Activated T-helper 17 cell treated with anti-CD3 and anti-CD28 coated beads, Interleukin-2, amount 50 U/mL, for 72 hours (primary cell): ENCODE measurements around the gene ERC2. TPM values are rescaled to one million over a fixed set of nuclear protein-coding genes. Genes with fewer than 3 reads are reported as not detected.

ENCODE experiments used
- ATAC-seq: fragments of 150-1000 bp; cut with Tn5 transposase; replicated peaks from 2 replicates; pipeline ENCODE4 v1.10.0; 2021; ENCODE audit warnings: mild to moderate bottlenecking, moderate library complexity
- H3K27ac Mint-ChIP-seq: one replicate; pipeline ENCODE4 v1.8.0; 2022; ENCODE audit warnings: mixed read lengths
- H3K27me3 Mint-ChIP-seq: one replicate; pipeline ENCODE4 v1.8.0; 2022; ENCODE audit warnings: mixed read lengths
- H3K36me3 Mint-ChIP-seq: one replicate; pipeline ENCODE4 v1.8.0; 2022; ENCODE audit warnings: low read depth, mild to moderate bottlenecking, mixed read lengths
- H3K4me1 Mint-ChIP-seq: one replicate; pipeline ENCODE4 v1.8.0; 2022; ENCODE audit warnings: mixed read lengths
- H3K4me3 Mint-ChIP-seq: one replicate; pipeline ENCODE4 v1.8.0; 2022; ENCODE audit warnings: mild to moderate bottlenecking, mixed read lengths
- H3K9me3 Mint-ChIP-seq: one replicate; pipeline ENCODE4 v1.8.0; 2022; ENCODE audit warnings: mixed read lengths
- total RNA-seq, 2 donors: library from RNA; stranded (reverse); gene quantifications; one replicate each; pipeline ENCODE4 v1.2.3, GENCODE V29; 2022

Gene ERC2
- total RNA-seq, 2 donors from 2014 or later, result not detected

DNA sequence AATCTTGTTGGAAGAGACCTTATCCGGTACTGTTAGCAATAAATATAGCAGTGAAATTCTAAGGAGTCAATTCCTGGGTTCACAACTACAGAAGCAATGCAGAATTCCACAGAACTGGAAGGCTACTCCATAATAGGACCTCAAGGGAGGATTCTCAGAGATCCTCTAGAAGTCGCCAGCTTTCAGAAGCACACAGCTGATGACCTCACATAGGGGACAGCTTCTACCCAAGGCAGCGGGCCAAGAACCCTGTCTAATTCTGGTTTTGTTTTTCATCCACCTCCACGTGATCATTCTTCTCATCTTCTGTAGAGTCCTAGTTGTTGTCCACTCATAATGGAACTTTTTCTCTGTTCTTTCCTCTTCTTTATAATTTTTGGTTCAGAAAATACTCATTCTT is 99.4 kb downstream of the ERC2 start:
- Mint-ChIP-seq H3K27ac (no peak overlapping the region), H3K36me3 (no peaks in the 10 kb centered on the region), H3K4me1 (no peaks in the 10 kb centered on the region), H3K27me3 (peaks cover 3% of the 10 kb centered on the region), H3K4me3 (no peak overlapping the region), H3K9me3 (no peaks in the 10 kb centered on the region)
- no peak for ATAC-seq

DNA sequence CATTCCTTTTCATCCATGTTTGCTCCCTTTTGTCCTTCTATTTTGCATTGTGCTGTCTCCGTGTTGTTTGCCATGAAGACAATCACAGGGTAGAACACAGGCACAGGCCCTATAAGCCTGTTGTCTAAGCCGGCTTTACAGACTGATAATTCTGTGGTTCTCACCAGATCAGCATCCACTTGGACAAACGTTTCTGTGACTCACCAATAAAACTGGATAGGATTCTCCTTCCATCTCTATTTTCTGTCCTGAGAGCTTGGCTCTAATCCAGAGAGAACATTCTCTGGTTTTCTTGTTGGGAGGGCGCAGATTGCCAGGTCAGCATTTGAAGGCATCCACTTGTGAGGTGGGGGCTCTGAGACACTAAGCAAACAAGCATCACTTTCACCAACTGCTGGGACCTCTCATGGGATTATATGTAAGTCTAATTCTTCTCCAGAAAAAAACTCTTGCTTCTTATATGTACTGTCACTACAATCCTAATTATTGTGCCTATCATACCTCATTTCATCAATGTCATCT is 101.6 kb downstream of the ERC2 start:
- no peaks in the 10 kb centered on the region for H3K9me3 Mint-ChIP-seq

DNA sequence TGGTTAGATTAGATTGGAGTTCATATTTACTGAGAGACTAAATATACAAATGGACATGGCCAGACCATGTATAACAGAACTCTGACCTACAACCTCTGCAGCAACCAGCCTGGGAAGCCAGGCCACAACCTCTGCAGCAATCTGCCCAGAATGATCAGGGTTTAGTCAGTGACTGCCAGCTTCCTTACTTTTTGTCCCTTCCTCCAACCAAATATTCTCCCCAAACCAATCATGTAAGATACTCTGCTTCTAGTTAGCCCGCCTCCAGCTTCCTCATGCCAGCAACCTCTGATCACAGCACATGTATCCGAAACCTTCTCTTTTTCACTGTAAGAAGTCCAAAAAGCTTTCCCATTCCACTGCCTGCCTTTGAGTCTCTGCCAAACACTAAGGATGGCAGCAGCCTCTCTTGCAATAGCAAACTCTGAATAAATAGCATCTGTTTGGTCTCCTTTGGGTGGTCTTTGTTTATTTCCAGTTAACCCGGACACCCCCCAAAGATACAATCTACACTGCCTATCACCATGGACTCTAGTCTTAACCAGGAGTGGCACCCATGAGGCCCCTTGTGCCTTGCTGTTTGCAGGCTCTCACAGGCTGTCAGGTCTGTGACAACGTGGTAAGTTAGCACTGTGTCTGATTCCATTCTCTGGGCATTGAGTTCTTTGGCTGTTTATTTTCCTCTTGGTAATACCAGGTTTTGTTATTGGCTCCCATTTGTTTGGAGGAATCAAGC is 102.2 kb downstream of the ERC2 start:
- no peaks in the 10 kb centered on the region for H3K4me1 Mint-ChIP-seq
- H3K36me3 Mint-ChIP-seq, result no peaks in the 10 kb centered on the region
- no peak overlapping the region for H3K4me3 Mint-ChIP-seq
- ATAC-seq, result no peak
- peaks cover 9% of the 10 kb centered on the region for H3K27me3 Mint-ChIP-seq
- H3K9me3 Mint-ChIP-seq, result no peaks in the 10 kb centered on the region
- no peak overlapping the region for H3K27ac Mint-ChIP-seq

More for the DNA sequence above, 101.6 kb downstream of the ERC2 start:
- no peak overlapping the region for H3K4me3 Mint-ChIP-seq
- peaks cover 6% of the 10 kb centered on the region for H3K27me3 Mint-ChIP-seq
- no peak overlapping the region for H3K27ac Mint-ChIP-seq
- no peak for ATAC-seq
- no peaks in the 10 kb centered on the region for H3K4me1 Mint-ChIP-seq
- no peaks in the 10 kb centered on the region for H3K36me3 Mint-ChIP-seq

DNA sequence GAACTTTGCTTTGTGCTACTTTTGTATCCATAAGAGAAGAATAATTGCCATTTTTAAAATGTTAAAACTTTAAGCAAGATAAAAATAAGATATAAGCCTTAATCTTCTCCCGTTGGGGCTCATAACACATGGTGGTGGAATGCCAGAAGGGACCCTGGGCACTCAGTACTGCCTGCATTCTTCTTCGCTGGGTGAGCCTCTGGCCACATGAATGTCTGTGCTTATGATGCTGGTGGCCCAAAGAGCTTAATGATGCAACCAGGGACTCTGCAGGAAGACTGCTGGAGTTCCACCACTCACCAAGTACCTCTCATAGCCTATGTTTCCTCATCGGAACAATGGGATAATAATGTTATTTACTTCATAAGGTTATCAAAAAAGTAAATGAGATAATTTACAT is 103.6 kb downstream of the ERC2 start:
- Mint-ChIP-seq H3K36me3 (no peaks in the 10 kb centered on the region), H3K4me3 (no peak overlapping the region), H3K27ac (no peak overlapping the region), H3K4me1 (no peaks in the 10 kb centered on the region), H3K9me3 (no peaks in the 10 kb centered on the region), H3K27me3 (peaks cover 13% of the 10 kb centered on the region)
- no peak for ATAC-seq

DNA sequence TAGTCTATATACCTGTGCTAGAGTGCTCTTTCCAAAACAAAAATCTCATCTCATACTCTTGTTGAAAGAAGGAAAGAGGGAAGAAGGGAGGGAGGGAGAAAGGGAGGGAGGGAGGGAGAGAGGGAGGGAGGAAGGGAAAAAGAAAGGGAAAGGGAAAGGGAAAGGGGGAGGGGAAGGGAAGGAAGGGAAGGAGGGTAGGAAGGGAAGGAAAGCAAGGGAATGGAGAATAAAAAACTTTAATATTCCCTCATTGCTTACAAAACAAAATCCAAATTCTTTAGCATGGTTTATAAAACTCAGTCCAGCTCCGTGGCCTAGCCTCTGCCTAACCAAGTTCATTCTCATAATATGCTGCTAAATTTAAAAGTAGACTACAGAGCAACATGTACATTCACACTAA is 104.5 kb downstream of the ERC2 start:
- Mint-ChIP-seq H3K27me3 (peaks cover 13% of the 10 kb centered on the region), H3K27ac (no peak overlapping the region), H3K36me3 (no peaks in the 10 kb centered on the region), H3K9me3 (no peaks in the 10 kb centered on the region), H3K4me1 (no peaks in the 10 kb centered on the region), H3K4me3 (no peak overlapping the region)
- no peak for ATAC-seq

DNA sequence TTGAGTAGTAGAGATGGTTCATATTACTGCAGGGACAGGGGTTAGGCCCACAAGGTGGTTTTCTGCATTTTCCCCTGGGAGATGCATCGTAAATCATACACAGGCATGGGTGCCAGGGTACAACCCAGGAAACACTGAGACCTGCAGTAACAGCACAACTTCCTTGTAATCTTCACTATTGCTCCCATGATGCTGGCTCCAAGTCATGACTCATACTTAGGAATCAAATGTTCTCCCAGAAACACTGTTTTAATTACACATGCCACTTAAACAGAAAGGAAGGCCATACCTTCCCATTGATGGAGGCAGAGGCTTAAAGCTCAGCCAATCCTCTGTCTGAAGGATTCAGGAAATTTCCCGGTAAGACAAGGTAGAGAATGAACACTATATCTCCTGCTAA is 106.5 kb downstream of the ERC2 start:
- Mint-ChIP-seq H3K36me3 (no peaks in the 10 kb centered on the region), H3K27ac (no peak overlapping the region), H3K4me1 (no peaks in the 10 kb centered on the region), H3K9me3 (no peaks in the 10 kb centered on the region), H3K4me3 (no peak overlapping the region), H3K27me3 (peaks cover 10% of the 10 kb centered on the region)
- ATAC-seq, result no peak

DNA sequence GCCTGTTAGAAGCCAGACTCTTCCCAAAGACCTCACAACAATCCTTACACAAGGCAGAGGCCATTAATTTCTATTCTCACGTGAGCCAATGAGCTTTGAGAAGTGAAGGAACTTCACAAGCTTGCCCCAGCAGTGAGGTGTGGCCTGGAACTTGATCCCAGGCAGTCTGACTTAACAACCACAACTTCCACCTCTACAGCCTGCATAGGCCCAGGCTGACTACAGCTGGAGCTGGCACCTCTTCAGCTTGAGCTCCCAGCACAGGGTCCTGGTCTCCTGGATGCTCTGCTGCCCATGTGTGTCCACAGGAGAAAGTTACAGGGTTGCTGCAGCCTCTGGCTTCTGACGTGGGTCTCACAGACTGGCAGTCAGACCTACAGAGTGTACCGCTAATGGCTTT is 111.0 kb downstream of the ERC2 start:
- Mint-ChIP-seq H3K36me3 (no peaks in the 10 kb centered on the region), H3K4me1 (no peaks in the 10 kb centered on the region), H3K9me3 (no peaks in the 10 kb centered on the region), H3K4me3 (no peak overlapping the region), H3K27me3 (peaks cover 10% of the 10 kb centered on the region), H3K27ac (no peak overlapping the region)
- ATAC-seq, result no peak

DNA sequence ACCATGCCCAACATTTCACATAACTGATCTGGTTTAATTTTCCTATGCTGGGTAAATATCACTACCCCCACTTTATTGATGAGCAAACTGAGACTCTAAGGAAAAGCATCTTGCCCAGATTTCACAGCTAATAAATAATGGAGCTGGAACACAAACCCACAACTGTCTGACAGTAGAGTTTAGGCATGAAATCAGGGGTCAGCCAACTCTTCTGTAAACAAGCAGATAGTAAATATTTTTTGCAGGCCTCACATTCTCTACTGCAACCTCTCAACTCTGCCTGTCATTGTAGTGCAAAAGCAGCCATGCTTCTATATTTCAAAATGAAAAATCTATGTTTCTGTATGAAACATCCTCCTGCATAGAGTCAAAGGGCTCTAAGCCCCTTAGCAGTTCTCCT is 111.5 kb downstream of the ERC2 start:
- Mint-ChIP-seq H3K27me3 (peaks cover 8% of the 10 kb centered on the region), H3K9me3 (no peaks in the 10 kb centered on the region), H3K4me1 (no peaks in the 10 kb centered on the region), H3K27ac (no peak overlapping the region), H3K36me3 (no peaks in the 10 kb centered on the region), H3K4me3 (no peak overlapping the region)
- no peak for ATAC-seq

DNA sequence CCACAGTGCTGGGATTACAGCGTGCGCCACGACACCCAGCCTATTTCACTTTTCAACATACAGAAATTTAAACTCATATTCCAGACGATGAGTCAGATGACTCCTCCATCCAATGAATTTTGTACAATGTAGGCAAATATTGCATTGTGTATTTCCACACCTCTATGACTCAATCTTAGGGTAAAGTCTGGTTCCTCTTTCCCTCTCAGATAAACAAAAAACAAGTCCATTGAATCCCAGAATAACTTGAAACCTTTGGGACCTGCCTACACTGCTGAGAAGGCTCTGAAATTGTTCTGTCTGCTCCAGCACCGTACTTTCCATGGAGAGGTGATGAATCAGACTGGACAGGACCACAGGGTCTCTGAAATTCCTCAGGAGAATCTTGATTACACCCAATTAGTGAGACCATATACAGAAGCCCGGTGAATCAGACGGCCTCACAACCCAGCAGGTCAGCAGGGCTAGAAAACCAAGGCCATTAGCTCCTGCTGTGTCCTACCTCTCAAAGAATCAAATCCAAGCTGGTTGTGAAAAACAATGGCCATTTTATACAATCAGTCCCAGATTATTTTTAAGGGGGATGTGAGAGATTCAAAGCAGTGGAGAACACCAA is 112.6 kb downstream of the ERC2 start:
- Mint-ChIP-seq H3K27me3 (no peaks in the 10 kb centered on the region), H3K9me3 (no peaks in the 10 kb centered on the region), H3K27ac (no peak overlapping the region), H3K4me3 (no peak overlapping the region), H3K4me1 (no peaks in the 10 kb centered on the region), H3K36me3 (no peaks in the 10 kb centered on the region)
- ATAC-seq, result no peak

DNA sequence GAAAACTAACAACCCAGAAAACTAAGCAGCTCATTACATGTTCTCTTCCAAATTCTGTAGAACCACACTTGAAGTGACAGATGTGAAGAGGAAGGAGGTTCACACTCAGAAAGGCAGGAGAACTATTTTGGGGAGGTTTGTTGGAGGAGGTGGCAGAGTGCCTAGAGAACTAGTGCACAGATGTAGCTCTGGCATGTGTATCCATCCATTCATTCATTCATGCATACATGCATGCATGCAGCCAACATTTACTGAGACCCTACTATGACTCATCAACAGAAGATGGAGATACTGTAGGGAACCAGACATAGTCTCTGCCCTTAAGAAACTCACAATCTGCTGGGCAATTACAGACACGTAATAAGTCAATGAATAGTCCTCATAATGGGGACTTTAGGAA is 116.7 kb downstream of the ERC2 start:
- Mint-ChIP-seq H3K4me3 (no peak overlapping the region), H3K4me1 (no peaks in the 10 kb centered on the region), H3K27me3 (no peaks in the 10 kb centered on the region), H3K9me3 (no peaks in the 10 kb centered on the region), H3K36me3 (no peaks in the 10 kb centered on the region), H3K27ac (no peak overlapping the region)
- no peak for ATAC-seq

DNA sequence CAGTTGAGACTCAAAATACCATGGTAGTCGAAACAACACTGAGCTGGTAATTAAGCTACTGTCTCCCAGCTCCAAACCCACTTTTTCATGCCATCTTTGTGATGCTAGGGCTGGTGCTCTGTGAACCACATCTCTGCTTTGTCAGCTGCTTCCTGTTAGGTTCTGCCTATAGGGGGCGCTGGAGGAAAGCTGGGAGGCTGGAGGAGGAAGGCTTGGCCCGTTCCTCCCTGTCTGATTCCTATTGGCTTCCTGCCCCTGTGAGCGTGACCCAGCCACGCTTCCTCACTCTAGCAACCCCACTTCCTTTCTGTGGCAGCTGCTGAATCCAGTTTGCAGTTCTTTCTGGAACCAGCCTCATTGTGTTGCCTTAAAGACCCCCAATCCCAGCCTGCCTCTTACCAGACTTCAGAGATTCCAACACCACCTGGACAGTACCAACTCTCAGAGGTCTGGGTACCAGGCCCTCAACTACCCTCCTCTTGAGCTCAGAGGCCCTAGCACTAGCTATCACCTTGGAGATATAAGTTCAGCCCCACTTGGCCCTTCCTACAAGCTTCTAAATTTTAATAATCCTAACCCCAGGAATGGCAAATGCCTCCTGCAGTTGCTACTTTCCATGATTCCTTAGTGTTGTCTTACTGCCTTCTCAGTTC is 120.9 kb downstream of the ERC2 start:
- Mint-ChIP-seq H3K27me3 (peaks cover 7% of the 10 kb centered on the region), H3K36me3 (no peaks in the 10 kb centered on the region), H3K27ac (no peak overlapping the region), H3K4me3 (no peak overlapping the region), H3K4me1 (no peaks in the 10 kb centered on the region), H3K9me3 (no peaks in the 10 kb centered on the region)
- ATAC-seq, result peak; percentile 26

DNA sequence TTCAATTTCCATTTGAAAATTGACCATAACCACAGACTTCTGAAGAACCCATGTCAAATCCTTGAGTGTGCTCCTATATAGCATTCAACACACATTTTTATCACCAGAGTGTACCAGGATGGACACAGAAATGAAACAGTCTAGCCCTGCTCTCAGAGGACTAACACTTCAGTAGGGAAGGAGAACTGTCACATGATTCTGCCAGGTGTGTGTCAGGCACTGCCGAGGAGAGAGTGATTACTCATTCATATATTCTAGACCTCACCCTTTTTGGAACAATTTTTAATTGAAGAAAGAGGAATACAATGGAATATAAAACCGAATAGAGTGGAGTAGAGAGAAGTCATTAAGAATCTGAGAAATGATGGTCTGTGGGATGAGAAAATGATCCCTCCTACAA is 125.8 kb downstream of the ERC2 start:
- no peak for ATAC-seq
- H3K4me3 Mint-ChIP-seq, result no peak overlapping the region
- no peak overlapping the region for H3K27ac Mint-ChIP-seq
- peaks cover 7% of the 10 kb centered on the region for H3K27me3 Mint-ChIP-seq
- H3K36me3 Mint-ChIP-seq, result no peaks in the 10 kb centered on the region
- H3K9me3 Mint-ChIP-seq, result no peaks in the 10 kb centered on the region
- no peaks in the 10 kb centered on the region for H3K4me1 Mint-ChIP-seq

DNA sequence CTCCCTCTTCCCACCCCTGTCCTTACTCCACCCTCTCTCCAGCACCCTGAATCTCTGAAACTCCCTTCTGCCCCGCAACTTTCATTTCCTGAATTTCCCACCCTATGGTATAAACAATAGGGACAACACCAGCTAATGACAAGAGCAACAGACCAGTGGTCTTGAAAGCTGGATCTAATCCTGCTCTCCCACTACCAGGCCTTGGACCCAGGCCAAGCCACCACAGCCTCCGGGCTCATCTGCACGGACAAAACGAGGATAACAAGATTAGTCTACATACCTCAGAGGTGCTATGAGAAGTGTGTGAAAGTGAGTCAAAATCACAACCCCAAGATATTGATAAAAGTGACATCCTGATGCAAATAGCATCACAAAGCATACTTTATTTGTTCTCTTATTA is 128.6 kb downstream of the ERC2 start:
- Mint-ChIP-seq H3K4me1 (no peaks in the 10 kb centered on the region), H3K4me3 (no peak overlapping the region), H3K9me3 (no peaks in the 10 kb centered on the region), H3K27ac (no peak overlapping the region), H3K27me3 (peaks cover 7% of the 10 kb centered on the region), H3K36me3 (no peaks in the 10 kb centered on the region)
- no peak for ATAC-seq

DNA sequence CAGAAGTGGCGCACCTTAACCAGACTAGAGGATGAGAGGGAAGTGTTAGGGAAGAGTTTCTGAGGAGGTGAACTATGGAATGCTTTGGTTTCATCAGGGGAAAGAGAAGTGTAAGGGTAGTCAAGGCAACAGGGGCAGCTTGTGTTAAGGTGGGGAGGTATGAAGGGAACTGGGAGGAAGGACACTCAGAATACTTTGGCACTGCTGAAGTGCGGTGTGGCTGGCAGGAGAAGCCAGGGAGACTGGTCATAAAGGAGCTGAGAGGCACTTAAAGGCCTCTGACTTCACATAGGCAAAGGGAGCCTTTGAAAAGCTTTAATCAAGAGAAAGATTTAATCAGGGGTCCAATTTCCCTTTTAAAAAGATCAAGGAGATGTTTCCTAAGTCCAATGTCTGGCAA is 129.0 kb downstream of the ERC2 start:
- no peak overlapping the region for H3K4me3 Mint-ChIP-seq
- H3K27me3 Mint-ChIP-seq, result peaks cover 4% of the 10 kb centered on the region
- H3K36me3 Mint-ChIP-seq, result no peaks in the 10 kb centered on the region
- no peaks in the 10 kb centered on the region for H3K9me3 Mint-ChIP-seq
- H3K27ac Mint-ChIP-seq, result no peak overlapping the region
- no peaks in the 10 kb centered on the region for H3K4me1 Mint-ChIP-seq
- no peak for ATAC-seq

DNA sequence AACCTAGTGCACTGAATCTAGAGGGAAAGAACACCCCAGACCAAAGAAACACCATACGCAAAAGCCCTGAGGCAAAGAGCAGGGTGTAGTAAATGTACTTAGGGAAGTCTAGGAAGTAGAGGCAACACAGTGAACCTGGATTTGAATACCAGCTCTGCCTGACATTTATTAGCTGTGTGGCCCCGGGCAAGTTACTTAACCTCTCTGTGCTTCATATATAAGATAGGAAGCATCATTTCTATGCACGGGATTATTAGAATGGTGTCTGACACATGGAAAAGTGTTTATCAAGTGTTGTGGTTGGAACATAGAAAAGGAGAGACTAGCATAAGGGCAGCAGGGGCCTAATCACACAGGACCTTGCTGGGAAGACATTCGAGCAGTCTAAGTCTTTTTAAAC is 132.2 kb downstream of the ERC2 start:
- Mint-ChIP-seq H3K9me3 (no peaks in the 10 kb centered on the region), H3K4me3 (no peak overlapping the region), H3K27me3 (peaks cover 7% of the 10 kb centered on the region), H3K4me1 (no peaks in the 10 kb centered on the region), H3K27ac (no peak overlapping the region), H3K36me3 (no peaks in the 10 kb centered on the region)
- ATAC-seq, result no peak
